HG02884 (cell line): ENCODE measurements around the gene ZNF74.

Source experiments
- ATAC-seq: cut with Tn5 transposase; IDR thresholded peaks from one replicate; pipeline ENCODE4 v1.9.1; 2021; ENCODE audit warnings: mild to moderate bottlenecking, moderate library complexity; ENCODE audit not compliant: unreplicated experiment

The ZNF74 gene

GRCh38 chr22:20430720-20431510 lies 37.0 kb downstream of the ZNF74 start:
- no peak for ATAC-seq

GRCh38 chr22:20431511-20432192 lies 37.7 kb downstream of the ZNF74 start:
- ATAC-seq, result no peak

GRCh38 chr22:20432244-20432686 lies 38.3 kb downstream of the ZNF74 start:
- no peak for ATAC-seq

- ATAC-seq, result no peak
These were observed 39.2 kb downstream of the ZNF74 start for GRCh38 chr22:20433191-20433590.

GRCh38 chr22:20433686-20434241 lies 39.8 kb downstream of the ZNF74 start:
- ATAC-seq, result no peak

- no peak for ATAC-seq
These were observed 40.4 kb downstream of the ZNF74 start for GRCh38 chr22:20434264-20434751.

- no peak for ATAC-seq
These were observed 40.8 kb downstream of the ZNF74 start for GRCh38 chr22:20434773-20435172.

GRCh38 chr22:20435436-20436306 lies 41.7 kb downstream of the ZNF74 start:
- ATAC-seq, result no peak

GRCh38 chr22:20436307-20436767 lies 42.4 kb downstream of the ZNF74 start:
- ATAC-seq, result no peak

- ATAC-seq, result no peak
These were observed 43.0 kb downstream of the ZNF74 start for GRCh38 chr22:20436768-20437612.

GRCh38 chr22:20437613-20438426 lies 43.9 kb downstream of the ZNF74 start, which contains the start of gene SCARF2:
Gene SCARF2, minus strand, starts transcription at chr22:20437825. Its CDS starts 71 bp downstream, at chr22:20437754.
- ATAC-seq, result no peak

- ATAC-seq, result no peak
These were observed 44.4 kb downstream of the ZNF74 start for GRCh38 chr22:20438427-20438677.

- ATAC-seq, result no peak
These were observed 44.9 kb downstream of the ZNF74 start for GRCh38 chr22:20438678-20439492.

- ATAC-seq, result no peak
These were observed 45.6 kb downstream of the ZNF74 start for GRCh38 chr22:20439556-20439927.

- ATAC-seq, result no peak
These were observed 46.1 kb downstream of the ZNF74 start for GRCh38 chr22:20439928-20440575.

GRCh38 chr22:20440637-20441591 lies 47.0 kb downstream of the ZNF74 start:
- ATAC-seq, result no peak
